Mesangial cell (primary cell): ENCODE measurements around the gene ABHD16B. TPM values are rescaled to one million over a fixed set of nuclear protein-coding genes. Genes with fewer than 3 reads are reported as not detected.

ENCODE experiments used
- total RNA-seq: library from RNA; depleted of rRNA; stranded (reverse); fragments of >200 nt; gene quantifications from 2 replicates; pipeline ENCODE4 v1.2.3, GENCODE V29; 2015

The ABHD16B gene
- not detected in 2 replicates for total RNA-seq

DNA sequence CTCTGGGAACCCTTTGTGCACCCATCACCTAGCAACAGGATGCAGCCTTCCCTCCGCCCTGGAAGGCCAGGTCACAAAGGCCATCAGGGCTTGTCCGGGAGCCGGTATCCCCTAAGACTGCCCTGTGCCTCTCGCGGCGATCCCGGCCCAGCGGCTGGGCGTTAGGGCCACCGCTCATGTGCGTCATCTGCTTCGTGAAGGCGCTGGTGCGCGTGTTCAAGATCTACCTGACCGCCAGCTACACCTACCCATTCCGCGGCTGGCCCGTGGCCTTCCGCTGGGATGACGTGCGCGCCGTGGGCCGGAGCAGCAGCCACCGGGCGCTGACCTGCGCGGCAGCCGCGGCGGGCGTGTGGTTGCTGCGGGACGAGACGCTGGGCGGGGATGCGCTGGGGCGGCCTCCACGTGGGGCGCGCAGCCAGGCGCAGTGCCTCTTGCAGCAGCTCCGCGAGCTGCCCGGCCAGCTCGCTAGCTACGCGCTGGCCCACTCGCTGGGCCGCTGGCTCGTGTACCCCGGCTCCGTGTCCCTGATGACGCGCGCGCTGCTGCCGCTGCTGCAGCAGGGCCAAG is at the start of gene ABHD16B:
Gene ABHD16B (plus strand): TSS at position 134 of the 570 bp plus-strand sequence. CDS start 43 bp downstream, at position 177.

DNA sequence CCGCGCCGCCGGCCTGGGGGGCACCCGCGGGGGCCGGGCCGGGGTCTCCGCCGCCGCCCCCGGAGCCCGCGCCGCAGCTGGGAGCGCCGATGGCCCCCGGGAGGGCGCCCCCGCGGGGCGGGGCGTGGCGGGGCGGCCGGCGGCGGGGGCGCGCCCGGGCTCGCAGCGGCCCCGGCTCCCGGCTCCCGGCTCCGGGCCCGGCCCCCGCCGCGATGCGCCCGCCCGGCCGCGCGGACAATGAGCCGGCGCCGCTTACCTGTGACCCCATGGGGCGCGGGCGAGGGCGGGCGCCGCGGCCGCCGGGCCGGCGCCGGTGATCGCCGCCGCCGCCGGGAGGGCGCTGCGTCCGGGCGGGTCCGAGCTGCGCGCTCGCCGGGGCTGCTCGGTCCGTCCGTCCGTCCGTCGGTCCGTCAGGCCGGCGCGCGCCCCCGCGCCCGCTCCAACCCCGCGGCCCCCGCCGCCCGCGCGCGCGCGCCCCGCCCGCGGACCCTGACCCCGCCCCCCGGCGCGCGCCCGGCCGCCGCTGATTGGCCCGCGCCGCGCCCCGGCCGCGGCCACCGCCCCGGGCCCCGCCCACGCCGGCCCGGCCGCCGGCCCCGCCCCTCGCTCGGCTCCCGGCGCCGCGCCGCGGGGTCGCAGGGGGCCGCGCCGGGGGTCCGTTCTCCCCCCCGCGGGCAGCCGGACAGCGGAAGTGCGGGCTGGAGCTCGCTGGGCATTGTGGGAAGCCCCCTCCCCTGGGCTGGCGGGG is 30.3 kb upstream of the ABHD16B start, which contains the start of gene ZBTB46:
Gene ZBTB46 (minus strand): TSS at position 424 of the 748 bp plus-strand sequence. CDS start 40,507 bp downstream, outside the sequence.

DNA sequence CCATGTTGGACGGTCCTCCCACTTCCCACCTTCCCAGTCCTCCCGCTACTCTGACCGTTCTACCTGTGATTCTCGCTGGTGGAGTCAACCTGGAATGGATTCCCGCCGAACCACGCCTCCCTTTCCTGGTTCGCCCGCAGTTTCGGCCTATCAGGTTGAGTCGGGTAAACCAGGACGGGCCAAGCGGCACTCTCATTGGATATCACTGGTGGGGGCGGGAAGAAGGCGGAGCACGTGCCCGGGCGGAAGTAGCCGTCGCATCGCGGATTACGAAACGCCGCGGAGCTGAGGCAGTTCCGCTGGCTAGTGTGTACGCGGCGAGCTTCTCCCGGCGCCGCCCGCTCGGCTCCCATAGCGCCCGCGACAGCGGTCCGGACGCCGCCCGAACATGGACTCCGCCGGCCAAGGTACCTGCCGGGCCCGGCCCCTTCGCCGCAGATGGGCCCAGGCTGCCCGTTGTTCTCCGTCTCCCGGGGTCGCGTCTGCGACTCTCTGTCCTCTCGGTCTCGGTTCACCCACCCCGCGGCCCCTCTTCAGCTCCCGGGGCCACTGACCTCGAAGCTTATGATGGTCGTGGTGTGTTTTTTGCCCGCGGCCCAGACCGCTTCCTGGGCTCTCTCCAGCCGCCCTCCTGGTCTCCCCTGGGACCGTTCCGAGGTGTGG is 3.8 kb downstream of the ABHD16B start, which contains the start of gene TPD52L2:
Gene TPD52L2 (plus strand): TSS at position 293 of the 663 bp plus-strand sequence. CDS start 96 bp downstream, at position 389.

DNA sequence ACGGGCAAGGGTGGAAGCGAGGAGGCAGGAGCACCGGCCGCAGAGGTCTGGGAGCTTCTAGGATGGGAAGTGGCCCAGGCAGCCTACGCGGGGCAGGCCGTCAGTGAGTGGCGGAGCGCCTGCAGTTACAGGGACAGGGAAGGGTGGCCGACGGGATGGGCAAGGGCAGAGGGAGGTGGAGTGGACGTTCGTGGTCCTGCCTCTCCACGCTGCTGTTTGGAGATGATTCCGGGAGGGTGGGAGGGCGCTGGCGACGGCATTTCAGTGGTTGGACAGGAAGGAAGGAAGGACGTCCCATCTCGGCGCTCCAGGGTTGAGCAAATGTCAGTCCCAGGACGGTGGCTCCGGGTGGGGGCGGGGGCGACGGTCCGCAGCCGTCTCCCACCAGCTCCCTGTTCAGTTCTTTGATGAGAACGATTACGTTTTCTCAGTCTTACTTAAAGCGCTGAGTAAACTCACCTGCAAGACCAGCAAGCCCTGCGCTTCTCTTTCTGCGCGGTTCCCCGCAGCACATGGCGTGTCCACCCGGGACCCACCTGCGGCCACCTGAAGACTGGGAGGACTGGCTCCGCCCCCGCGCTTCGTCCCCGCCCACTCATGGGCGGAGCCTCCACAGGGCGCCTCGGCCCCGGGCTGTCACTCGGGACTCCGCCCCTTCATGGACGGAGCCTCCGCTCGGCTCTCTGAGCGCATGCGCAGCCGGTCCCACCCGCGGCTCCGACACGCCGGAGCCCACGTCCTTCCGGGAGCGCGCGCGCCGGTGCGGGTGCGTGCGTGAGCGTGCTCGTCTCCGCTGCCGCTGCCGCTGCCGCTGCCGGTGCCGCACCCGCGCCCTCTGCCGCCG is 33.3 kb downstream of the ABHD16B start, which contains the start of gene DNAJC5:
Gene DNAJC5 (plus strand): TSS at position 769 of the 844 bp plus-strand sequence. CDS start 33,220 bp downstream, outside the sequence.

Other genes starting within 250 kb of the ABHD16B start
- 12.1 and 13.1 TPM in 2 replicates for gene GMEB2, start 234.4 kb upstream of the ABHD16B start, total RNA-seq
- gene STMN3, start 208.1 kb upstream of the ABHD16B start, total RNA-seq, result 20.7 and 69.0 TPM in 2 replicates
- gene RTEL1, start 203.2 kb upstream of the ABHD16B start, total RNA-seq, result 14.2 and 24.3 TPM in 2 replicates
- gene TNFRSF6B, start 164.8 kb upstream of the ABHD16B start, total RNA-seq, result 127 and 248 TPM in 2 replicates
- gene ARFRP1, start 153.5 kb upstream of the ABHD16B start, total RNA-seq, result 35.5 and 39.4 TPM in 2 replicates
- gene ZGPAT, start 153.5 kb upstream of the ABHD16B start, total RNA-seq, result 29.5 and 34.1 TPM in 2 replicates
- 3.9 and 6.5 TPM in 2 replicates for gene LIME1, start 124.8 kb upstream of the ABHD16B start, total RNA-seq
- 68.1 and 97.0 TPM in 2 replicates for gene SLC2A4RG, start 121.7 kb upstream of the ABHD16B start, total RNA-seq
- gene ZBTB46, start 30.2 kb upstream of the ABHD16B start, total RNA-seq, result 1.8 and 5.6 TPM in 2 replicates
- 99.1 and 136 TPM in 2 replicates for gene TPD52L2, start 3.8 kb downstream of the ABHD16B start, total RNA-seq
- 39.3 and 46.8 TPM in 2 replicates for gene DNAJC5, start 33.6 kb downstream of the ABHD16B start, total RNA-seq
- 31.1 and 38.3 TPM in 2 replicates for gene UCKL1, start 94.9 kb downstream of the ABHD16B start, total RNA-seq
- gene ZNF512B, start 108.4 kb downstream of the ABHD16B start, total RNA-seq, result 8.3 and 15.5 TPM in 2 replicates
- gene SAMD10, start 118.1 kb downstream of the ABHD16B start, total RNA-seq, result 6.4 and 10.3 TPM in 2 replicates
- gene PRPF6, start 119.6 kb downstream of the ABHD16B start, total RNA-seq, result 46.4 and 48.6 TPM in 2 replicates
- gene C20orf204, start 174.7 kb downstream of the ABHD16B start, total RNA-seq, result 0.25 TPM in 1 of 2 replicates, not detected in the other
- gene SOX18, start 188.1 kb downstream of the ABHD16B start, total RNA-seq, result not detected in 2 replicates
- gene TCEA2, start 201.7 kb downstream of the ABHD16B start, total RNA-seq, result 20.2 and 46.8 TPM in 2 replicates
- 9.9 and 21.3 TPM in 2 replicates for gene RGS19, start 218.0 kb downstream of the ABHD16B start, total RNA-seq
- gene OPRL1, start 218.6 kb downstream of the ABHD16B start, total RNA-seq, result 0.33 and 1.5 TPM in 2 replicates
- gene LKAAEAR1, start 222.9 kb downstream of the ABHD16B start, total RNA-seq, result 0.49 TPM in 1 of 2 replicates, not detected in the other
- gene NPBWR2, start 246.1 kb downstream of the ABHD16B start, total RNA-seq, result not detected in 2 replicates